Activated B cell treated with CpG ODN at 0.5 μM for 24 hours (primary cell): ENCODE results near the gene LMO7. TPM values are rescaled to one million over a fixed set of nuclear protein-coding genes. Genes with fewer than 3 reads are reported as not detected.
A peak's percentile ranks its signal among the peaks of the same experiment; 100 is the strongest.
"Not testable (repeated sequence)": the region's sequence is repeated elsewhere in the genome, so short reads cannot be mapped to it uniquely, and the experiment has no call there.

Experiments
- ATAC-seq: fragments of 200-7000 bp; cut with Tn5 transposase; one replicate; pipeline ENCODE4 v1.10.0; 2021; ENCODE audit warnings: low read depth, mild to moderate bottlenecking, moderate library complexity
- CTCF ChIA-PET: fragments of 350-600 bp; sonication (Branson Sonifier 250); formaldehyde crosslinking; loops from one replicate; lab custom pipeline; 2021; ENCODE audit warnings: antibody characterized with exemption; lab: Charles Lee
- POLR2A ChIA-PET: fragments of 350-600 bp; sonication (Branson Sonifier 250); formaldehyde crosslinking; loops from one replicate; lab custom pipeline; 2021; ENCODE audit warnings: antibody characterized with exemption; lab: Charles Lee
- DNase-seq: peaks from one replicate; pipeline ENCODE4 v3.0.0; 2022
- H3K27ac Mint-ChIP-seq: one replicate; pipeline ENCODE4 v1.8.0; 2020; ENCODE audit warnings: mixed read lengths
- H3K27me3 Mint-ChIP-seq: one replicate; pipeline ENCODE4 v1.8.0; 2021; ENCODE audit warnings: mixed read lengths
- H3K36me3 Mint-ChIP-seq: one replicate; pipeline ENCODE4 v1.8.0; 2021; ENCODE audit warnings: low read depth, mixed read lengths
- H3K4me1 Mint-ChIP-seq: one replicate; pipeline ENCODE4 v1.8.0; 2021; ENCODE audit warnings: mixed read lengths
- H3K4me3 Mint-ChIP-seq: one replicate; pipeline ENCODE4 v1.8.0; 2020; ENCODE audit warnings: mild to moderate bottlenecking, mixed read lengths
- H3K9me3 Mint-ChIP-seq: one replicate; pipeline ENCODE4 v1.8.0; 2020; ENCODE audit warnings: mixed read lengths
- CTCF ChIP-seq: fragments of 200-600 bp; IDR thresholded peaks from one replicate; pipeline ENCODE4 v1.8.0; 2022; ENCODE audit warnings: antibody characterized with exemption, mild to moderate bottlenecking
- intact Hi-C: fragments of 100-400 bp; cut with micrococcal nuclease; formaldehyde crosslinking; loops from one replicate; pipeline ENCODE4 v1.15.1; 2024
- total RNA-seq: library from RNA; stranded (reverse); gene quantifications from 2 replicates; pipeline ENCODE4 v1.2.3, GENCODE V29; 2022

The LMO7 gene
- total RNA-seq, 1 donor from 2014 or later: 19.5 TPM

DNA sequence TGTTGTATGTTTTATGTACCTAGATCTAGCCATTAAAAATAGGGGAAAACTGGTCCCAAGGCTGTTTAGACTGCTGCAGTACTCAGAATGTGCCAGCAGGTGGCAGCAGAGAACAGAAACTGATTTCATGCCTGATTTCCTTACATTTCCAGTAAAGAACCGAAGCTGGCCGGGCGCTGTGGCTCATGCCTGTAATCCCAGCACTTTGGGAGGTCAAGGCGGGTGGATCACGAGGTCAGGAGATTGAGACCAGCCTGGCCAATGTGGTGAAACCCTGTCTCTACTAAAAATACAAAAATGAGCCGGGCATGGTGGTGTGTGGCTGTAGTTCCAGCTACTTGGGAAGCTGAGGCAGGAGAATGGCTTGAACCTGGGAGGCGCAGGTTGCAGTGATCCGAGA is 59.8 kb downstream of the LMO7 start:
- intact Hi-C loops: loop anchor here (1.0 to 5.0 kb wide), 3 partner anchors 174 to 1286 kb away; no protein-coding TSS in a partner anchor
- H3K4me3 Mint-ChIP-seq: peak overlapping the region; percentile 11
- CTCF ChIA-PET: interaction anchor here (0.7 to 3.8 kb wide), 20 partner anchors 9 to 1284 kb away, joined by 3 to 46 read pairs (median 4); no protein-coding TSS in a partner anchor
- ATAC-seq (peak; percentile 76), DNase-seq (peak; percentile 61)
- TF ChIP-seq CTCF: peak; percentile 38
- H3K9me3 Mint-ChIP-seq, H3K27me3 Mint-ChIP-seq, H3K27ac Mint-ChIP-seq, H3K36me3 Mint-ChIP-seq, H3K4me1 Mint-ChIP-seq: not testable (repeated sequence)
- POLR2A ChIA-PET: interaction anchor here (0.6 kb wide), 1 partner anchor 63 kb away, joined by 12 read pairs; no protein-coding TSS in a partner anchor

GRCh38 chr13:75699062-75699461 is 62.9 kb downstream of the LMO7 start:
- Mint-ChIP-seq H3K9me3 (peaks cover 3% of the 10 kb centered on the region), H3K4me3 (no peak overlapping the region), H3K4me1 (no peaks in the 10 kb centered on the region), H3K36me3 (no peaks in the 10 kb centered on the region), H3K27me3 (no peaks in the 10 kb centered on the region), H3K27ac (no peak overlapping the region)
- DNase-seq (no peak), ATAC-seq (no peak)
- intact Hi-C loops: loop anchor here (5.0 kb wide), 1 partner anchor 1283 kb away; no protein-coding TSS in a partner anchor
- TF ChIP-seq CTCF: no peak
- POLR2A ChIA-PET: no interaction called here
- CTCF ChIA-PET: no interaction called here

DNA sequence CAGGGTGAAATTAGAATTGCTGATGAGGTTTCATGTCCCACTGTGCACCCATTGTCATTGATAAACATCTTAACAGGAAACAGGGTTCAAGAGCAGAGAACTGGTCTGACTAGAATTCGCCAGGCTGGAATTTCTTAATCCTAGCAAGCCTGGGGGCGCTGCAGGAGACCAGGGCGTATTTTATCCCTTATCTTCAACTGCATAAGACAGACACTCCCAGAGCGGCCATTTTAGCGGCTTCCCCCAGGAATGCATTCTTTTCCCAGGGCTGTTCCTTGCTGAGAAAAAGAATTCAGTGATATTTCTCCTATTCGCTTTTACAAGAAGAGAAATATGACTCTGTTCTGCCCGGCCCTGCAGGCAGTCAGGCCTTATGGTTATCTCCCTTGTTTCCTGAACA is 63.6 kb downstream of the LMO7 start:
- H3K9me3 Mint-ChIP-seq, ATAC-seq, DNase-seq, CTCF ChIA-PET, H3K4me3 Mint-ChIP-seq, H3K36me3 Mint-ChIP-seq, H3K27me3 Mint-ChIP-seq, H3K27ac Mint-ChIP-seq, POLR2A ChIA-PET, H3K4me1 Mint-ChIP-seq: not testable (repeated sequence)
- intact Hi-C loops: loop anchor here (5.0 kb wide), 1 partner anchor 1283 kb away; no protein-coding TSS in a partner anchor

DNA sequence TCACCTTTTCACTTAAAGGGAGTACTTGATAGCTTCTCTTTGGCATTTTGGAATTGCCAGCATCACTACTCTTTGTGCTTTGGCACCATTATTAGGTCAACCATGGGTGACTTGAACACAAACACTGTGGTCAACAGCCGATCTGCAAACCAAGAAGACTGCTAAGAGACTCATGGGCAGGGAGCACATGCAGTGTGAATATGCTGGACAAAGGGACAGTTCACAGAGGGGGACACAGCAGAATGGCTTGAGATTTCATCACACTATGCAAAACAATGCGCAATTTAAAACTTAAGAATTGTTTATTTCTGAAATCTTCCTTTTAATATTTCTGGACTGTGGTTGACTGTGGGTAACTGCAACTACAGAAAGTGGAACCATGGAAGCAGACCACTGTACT is 64.4 kb downstream of the LMO7 start:
- no peaks in the 10 kb centered on the region for H3K27me3 Mint-ChIP-seq
- no peaks in the 10 kb centered on the region for H3K4me1 Mint-ChIP-seq
- no peak overlapping the region for H3K27ac Mint-ChIP-seq
- H3K9me3 Mint-ChIP-seq: peaks cover 3% of the 10 kb centered on the region
- ChIA-PET POLR2A (no interaction called here), CTCF (no interaction called here)
- no peak for TF ChIP-seq CTCF
- no peak for DNase-seq
- no peak overlapping the region for H3K4me3 Mint-ChIP-seq
- no peak for ATAC-seq
- no peaks in the 10 kb centered on the region for H3K36me3 Mint-ChIP-seq
- intact Hi-C loops: no loop called here

DNA sequence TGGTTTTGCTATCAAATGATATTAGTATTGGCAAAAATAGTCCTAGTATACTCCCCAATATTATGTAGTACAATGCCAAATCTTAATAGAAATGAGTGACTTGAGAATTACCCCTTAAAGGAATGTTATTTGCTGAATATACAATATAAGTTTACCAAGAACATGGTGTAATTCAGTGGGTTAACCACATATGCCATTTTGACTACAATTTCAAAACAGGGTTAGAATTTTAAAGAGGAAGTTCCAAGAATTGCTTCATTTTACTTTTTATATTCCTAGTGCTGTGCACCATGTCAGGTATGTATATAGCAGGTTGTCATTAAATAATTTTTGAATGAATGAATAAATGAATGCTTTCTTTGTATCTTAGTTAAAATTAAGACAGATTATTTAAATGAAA is 66.3 kb downstream of the LMO7 start:
- Mint-ChIP-seq H3K4me1 (no peaks in the 10 kb centered on the region), H3K27ac (no peak overlapping the region), H3K27me3 (no peaks in the 10 kb centered on the region), H3K9me3 (peaks cover 3% of the 10 kb centered on the region), H3K4me3 (no peak overlapping the region), H3K36me3 (no peaks in the 10 kb centered on the region)
- intact Hi-C loops: no loop called here
- TF ChIP-seq CTCF: no peak
- POLR2A ChIA-PET: no interaction called here
- DNase-seq (no peak), ATAC-seq (no peak)
- CTCF ChIA-PET: no interaction called here

DNA sequence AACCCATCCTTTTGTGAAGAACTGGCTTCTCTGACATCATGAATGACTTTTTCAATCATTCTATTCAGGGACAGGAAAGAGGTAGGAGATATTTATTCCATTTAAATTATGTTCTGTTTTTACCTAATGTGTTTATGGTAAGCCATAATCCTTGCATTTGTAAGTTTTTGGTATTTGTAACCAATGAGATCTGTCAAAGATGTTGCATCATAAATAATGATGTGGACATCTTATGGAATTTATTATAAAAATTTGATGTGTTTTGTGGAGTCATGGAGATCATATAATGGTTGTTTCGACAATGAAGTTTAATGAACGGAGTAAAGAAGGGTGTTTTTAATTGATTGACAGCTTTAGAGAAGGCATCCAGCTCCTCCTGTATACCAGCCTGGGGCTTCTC is 67.6 kb downstream of the LMO7 start:
- intact Hi-C loops: no loop called here
- Mint-ChIP-seq H3K27me3 (no peaks in the 10 kb centered on the region), H3K4me3 (no peak overlapping the region), H3K36me3 (no peaks in the 10 kb centered on the region), H3K4me1 (no peaks in the 10 kb centered on the region), H3K9me3 (peaks cover 3% of the 10 kb centered on the region), H3K27ac (no peak overlapping the region)
- DNase-seq (no peak), ATAC-seq (no peak)
- ChIA-PET POLR2A (no interaction called here), CTCF (interaction anchor here (1.0 to 1.4 kb wide), 2 partner anchors 9 to 12 kb away, joined by 3 read pairs; no protein-coding TSS in a partner anchor)
- no peak for TF ChIP-seq CTCF
